Parathyroid adenoma (tissue), 2 donors: ENCODE measurements around the gene CAP1.

Source experiments
- H2AFZ ChIP-seq: fragments of 300-600 bp; sonication (generic); one replicate; pipeline ENCODE4 v1.7.0; 2017; ENCODE audit warnings: antibody characterized with exemption, mild to moderate bottlenecking
- H3K27ac ChIP-seq: fragments of 300-600 bp; sonication (generic); one replicate; pipeline ENCODE4 v1.7.0; 2017
- H3K27me3 ChIP-seq: fragments of 300-600 bp; sonication (generic); one replicate; pipeline ENCODE4 v1.7.0; 2017; ENCODE audit warnings: low read length; ENCODE audit not compliant: control insufficient read depth, insufficient read depth
- H3K36me3 ChIP-seq: fragments of 300-600 bp; sonication (generic); one replicate; pipeline ENCODE4 v1.7.0; 2017; ENCODE audit warnings: low read length; ENCODE audit not compliant: control insufficient read depth, insufficient read depth
- H3K4me1 ChIP-seq: fragments of 300-600 bp; sonication (generic); one replicate; pipeline ENCODE4 v1.7.0; 2017; ENCODE audit warnings: control low read depth
- H3K4me2 ChIP-seq: fragments of 300-600 bp; sonication (generic); one replicate; pipeline ENCODE4 v1.7.0; 2017; ENCODE audit warnings: low read length
- H3K4me3 ChIP-seq: fragments of 300-600 bp; sonication (generic); one replicate; pipeline ENCODE4 v1.7.0; 2017; ENCODE audit warnings: low read depth, low read length
- H3K79me2 ChIP-seq: fragments of 300-600 bp; sonication (generic); one replicate; pipeline ENCODE4 v1.7.0; 2017; ENCODE audit warnings: control low read depth
- H3K9ac ChIP-seq: fragments of 300-600 bp; sonication (generic); one replicate; pipeline ENCODE4 v1.7.0; 2017; ENCODE audit warnings: mild to moderate bottlenecking
- H3K9me3 ChIP-seq: fragments of 300-600 bp; sonication (generic); one replicate; pipeline ENCODE4 v1.7.0; 2017; ENCODE audit warnings: low read length; ENCODE audit not compliant: control insufficient read depth
- TF ChIP-seq, protein P1 (sequence below): fragments of 300-600 bp; sonication (generic); IDR thresholded peaks from one replicate; pipeline ENCODE4 v1.7.0; 2017; ENCODE audit warnings: antibody characterized with exemption, mild to moderate bottlenecking
- donor health status: primary hyperparathyroidism.

The CAP1 gene

DNA sequence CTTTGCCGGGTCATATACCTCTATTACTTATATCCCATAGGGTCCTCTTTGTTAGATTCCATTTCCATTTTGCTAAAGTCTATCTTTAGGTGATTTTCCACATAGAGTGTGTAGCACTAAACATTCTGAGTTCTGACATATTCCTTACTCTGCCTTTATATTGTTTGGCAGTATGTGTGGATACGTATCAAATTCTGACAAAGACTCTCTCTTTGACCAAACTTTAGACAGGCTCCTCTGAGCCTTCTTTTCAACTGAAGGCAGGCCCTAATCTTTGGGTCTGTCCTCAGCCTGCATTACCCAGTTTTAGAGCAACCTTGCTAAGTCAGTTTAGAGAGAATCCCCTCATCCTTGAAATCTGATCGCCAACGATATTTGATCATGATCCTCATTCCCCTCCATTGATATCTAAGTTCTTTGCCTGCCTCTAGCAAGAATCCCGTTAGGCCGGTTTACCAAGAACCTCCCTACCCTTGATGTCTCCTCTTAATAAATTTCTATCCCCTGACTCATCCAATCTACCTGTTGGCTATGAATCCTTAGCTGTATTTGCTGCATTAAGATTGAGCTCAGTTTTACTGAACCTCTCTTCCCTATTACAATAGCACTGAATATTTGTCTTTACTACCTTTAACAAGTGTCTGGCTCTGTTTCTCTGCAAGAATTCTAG is 66.9 kb downstream of the CAP1 start:
- TF ChIP-seq, protein P1, sequence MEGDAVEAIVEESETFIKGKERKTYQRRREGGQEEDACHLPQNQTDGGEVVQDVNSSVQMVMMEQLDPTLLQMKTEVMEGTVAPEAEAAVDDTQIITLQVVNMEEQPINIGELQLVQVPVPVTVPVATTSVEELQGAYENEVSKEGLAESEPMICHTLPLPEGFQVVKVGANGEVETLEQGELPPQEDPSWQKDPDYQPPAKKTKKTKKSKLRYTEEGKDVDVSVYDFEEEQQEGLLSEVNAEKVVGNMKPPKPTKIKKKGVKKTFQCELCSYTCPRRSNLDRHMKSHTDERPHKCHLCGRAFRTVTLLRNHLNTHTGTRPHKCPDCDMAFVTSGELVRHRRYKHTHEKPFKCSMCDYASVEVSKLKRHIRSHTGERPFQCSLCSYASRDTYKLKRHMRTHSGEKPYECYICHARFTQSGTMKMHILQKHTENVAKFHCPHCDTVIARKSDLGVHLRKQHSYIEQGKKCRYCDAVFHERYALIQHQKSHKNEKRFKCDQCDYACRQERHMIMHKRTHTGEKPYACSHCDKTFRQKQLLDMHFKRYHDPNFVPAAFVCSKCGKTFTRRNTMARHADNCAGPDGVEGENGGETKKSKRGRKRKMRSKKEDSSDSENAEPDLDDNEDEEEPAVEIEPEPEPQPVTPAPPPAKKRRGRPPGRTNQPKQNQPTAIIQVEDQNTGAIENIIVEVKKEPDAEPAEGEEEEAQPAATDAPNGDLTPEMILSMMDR: no peak

DNA sequence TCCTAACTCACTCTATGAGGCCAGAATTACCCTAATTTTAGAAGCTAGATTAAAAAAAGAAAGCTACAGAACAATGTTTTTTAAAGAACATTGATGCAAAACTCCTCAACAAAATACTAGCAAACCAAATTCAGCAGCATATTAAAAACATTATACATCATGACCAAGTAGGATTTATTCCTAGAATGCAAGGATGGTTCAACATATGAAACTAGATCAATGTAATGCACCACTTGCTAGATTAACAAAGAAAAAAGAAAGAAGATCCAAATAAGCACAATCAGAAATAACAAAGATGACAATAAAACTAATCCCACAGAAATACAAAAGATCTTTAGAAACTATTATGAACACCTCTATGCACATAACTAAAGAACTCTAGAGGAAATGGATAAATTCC is 69.9 kb downstream of the CAP1 start:
- Histone ChIP-seq H3K4me2 (no peak overlapping the region), H3K27me3 (no peaks in the 10 kb centered on the region), H3K9ac (no peak overlapping the region), H3K79me2 (no peaks in the 10 kb centered on the region), H3K27ac (no peak overlapping the region), H3K4me1 (no peaks in the 10 kb centered on the region), H3K4me3 (no peak overlapping the region), H2AFZ (no peak overlapping the region), H3K36me3 (no peaks in the 10 kb centered on the region), H3K9me3 (no peaks in the 10 kb centered on the region)
- TF ChIP-seq, protein P1: no peak

More for the DNA sequence above, 66.9 kb downstream of the CAP1 start:
- Histone ChIP-seq H3K4me3 (no peak overlapping the region), H3K4me2 (no peak overlapping the region), H3K9ac (no peak overlapping the region), H3K36me3 (no peaks in the 10 kb centered on the region), H3K9me3 (no peaks in the 10 kb centered on the region), H3K27me3 (no peaks in the 10 kb centered on the region), H3K27ac (no peak overlapping the region), H3K79me2 (no peaks in the 10 kb centered on the region), H3K4me1 (no peaks in the 10 kb centered on the region), H2AFZ (no peak overlapping the region)

DNA sequence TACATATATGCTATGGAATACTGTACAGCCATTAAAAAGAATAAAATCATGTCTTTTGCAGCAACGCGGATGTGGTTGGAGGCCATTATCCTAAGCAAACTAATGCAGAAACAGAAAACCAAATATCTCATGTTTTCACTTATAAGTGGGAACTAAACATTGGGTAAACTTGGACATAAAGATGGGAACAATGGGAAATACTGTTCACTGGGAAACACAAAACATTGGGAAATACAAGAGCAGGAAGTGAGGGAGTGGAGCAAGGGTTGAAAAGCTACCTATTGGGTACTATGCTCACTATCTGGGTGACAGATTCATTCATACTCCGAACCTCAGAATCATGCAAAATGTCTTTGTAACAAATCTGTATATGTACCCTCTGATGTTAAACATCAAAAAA is 73.9 kb downstream of the CAP1 start:
- H3K9ac ChIP-seq: no peak overlapping the region
- H3K27me3 ChIP-seq: no peaks in the 10 kb centered on the region
- H3K4me1 ChIP-seq: no peaks in the 10 kb centered on the region
- H3K27ac ChIP-seq: no peak overlapping the region
- H3K36me3 ChIP-seq: no peaks in the 10 kb centered on the region
- no peaks in the 10 kb centered on the region for H3K79me2 ChIP-seq
- no peak overlapping the region for H3K4me3 ChIP-seq
- no peaks in the 10 kb centered on the region for H3K9me3 ChIP-seq
- no peak overlapping the region for H3K4me2 ChIP-seq
- no peak overlapping the region for H2AFZ ChIP-seq
- TF ChIP-seq, protein P1: no peak

DNA sequence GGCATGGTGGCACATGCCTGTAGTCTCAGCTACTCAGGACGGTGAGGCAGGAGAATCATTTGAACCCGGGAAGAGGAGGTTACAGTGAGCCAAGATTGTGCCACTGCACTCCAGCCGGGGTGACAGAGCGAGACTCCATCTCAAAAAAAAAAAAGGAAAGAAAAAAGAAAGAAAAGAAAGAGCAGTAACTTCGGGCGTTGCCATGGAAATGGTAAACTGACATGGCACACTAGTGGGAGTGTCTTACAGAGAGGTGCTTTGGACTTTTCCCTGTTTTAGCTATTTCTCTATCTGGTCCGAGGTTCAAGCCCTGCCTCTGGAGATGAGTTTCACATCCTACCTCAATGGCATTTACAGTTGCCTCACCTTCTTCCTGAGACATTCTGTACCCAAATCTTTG is 79.6 kb downstream of the CAP1 start:
- no peak overlapping the region for H3K4me2 ChIP-seq
- no peaks in the 10 kb centered on the region for H3K79me2 ChIP-seq
- no peak overlapping the region for H3K27ac ChIP-seq
- no peaks in the 10 kb centered on the region for H3K27me3 ChIP-seq
- no peaks in the 10 kb centered on the region for H3K4me1 ChIP-seq
- TF ChIP-seq, protein P1: no peak
- no peak overlapping the region for H2AFZ ChIP-seq
- no peaks in the 10 kb centered on the region for H3K9me3 ChIP-seq
- H3K36me3 ChIP-seq: no peaks in the 10 kb centered on the region
- no peak overlapping the region for H3K9ac ChIP-seq
- H3K4me3 ChIP-seq: no peak overlapping the region
